ENCODE results near the gene ANKRD28. TPM values are rescaled to one million over a fixed set of nuclear protein-coding genes. Genes with fewer than 3 reads are reported as not detected.

Gene ANKRD28
- total RNA-seq, 3 donors from 2014 or later: 80.8 to 99.2 (median 89.8) TPM

GRCh38 chr3:15638891-15639262 lies 158.9 kb downstream of the ANKRD28 start:
- Histone ChIP-seq H3K4me1 (peaks cover 0 to 7% of the 10 kb centered on the region in 2 donors), H3K9me3 (no peaks in the 10 kb centered on the region), H3K27me3 (no peaks in the 10 kb centered on the region), H3K36me3 (no peaks in the 10 kb centered on the region), H3K27ac (no peak overlapping the region), H3K4me3 (no peak overlapping the region)
- no peak for DNase-seq (ENCODE audit: low spot score in 2 of 2)
- no peak for TF ChIP-seq POLR2AphosphoS5 (IDR thresholded peaks at IDR 0.05)
- no peak for TF ChIP-seq POLR2A (IDR thresholded peaks at IDR 0.05)
- TF ChIP-seq CTCF (IDR thresholded peaks at IDR 0.05): no peak
- intact Hi-C loops (cut with DNase I; ENCODE audit: low total_unique reads): no loop called here

GRCh38 chr3:15638193-15638890 lies 159.4 kb downstream of the ANKRD28 start:
- no peak for TF ChIP-seq POLR2AphosphoS5 (IDR thresholded peaks at IDR 0.05)
- TF ChIP-seq POLR2A (IDR thresholded peaks at IDR 0.05): no peak
- no peak for TF ChIP-seq CTCF (IDR thresholded peaks at IDR 0.05)
- no peak overlapping the region for H3K4me3 ChIP-seq
- H3K27ac ChIP-seq: no peak overlapping the region
- no peaks in the 10 kb centered on the region for H3K36me3 ChIP-seq
- H3K4me1 ChIP-seq: peaks cover 0 to 7% of the 10 kb centered on the region in 2 donors
- intact Hi-C loops (cut with DNase I; ENCODE audit: low total_unique reads): no loop called here
- H3K27me3 ChIP-seq: no peaks in the 10 kb centered on the region
- H3K9me3 ChIP-seq: no peaks in the 10 kb centered on the region
- DNase-seq (ENCODE audit: low spot score in 2 of 2): no peak

- no peak overlapping the region for H3K4me3 ChIP-seq
- no peak for DNase-seq (ENCODE audit: low spot score in 2 of 2)
- H3K27me3 ChIP-seq: no peaks in the 10 kb centered on the region
- no peak for TF ChIP-seq POLR2A (IDR thresholded peaks at IDR 0.05)
- TF ChIP-seq CTCF (IDR thresholded peaks at IDR 0.05): no peak
- TF ChIP-seq POLR2AphosphoS5 (IDR thresholded peaks at IDR 0.05): no peak
- intact Hi-C loops (cut with DNase I; ENCODE audit: low total_unique reads): no loop called here
- H3K9me3 ChIP-seq: no peaks in the 10 kb centered on the region
- peak overlapping the region in 1 of 2 donors; percentile 59 for H3K27ac ChIP-seq
- H3K36me3 ChIP-seq: no peaks in the 10 kb centered on the region
- peaks cover 0 to 7% of the 10 kb centered on the region in 2 donors for H3K4me1 ChIP-seq
Measured at GRCh38 chr3:15637131-15637951, 160.4 kb downstream of the ANKRD28 start.

- Histone ChIP-seq H3K9me3 (no peaks in the 10 kb centered on the region), H3K4me3 (no peak overlapping the region), H3K36me3 (no peaks in the 10 kb centered on the region), H3K27me3 (no peaks in the 10 kb centered on the region), H3K4me1 (peaks cover 0 to 7% of the 10 kb centered on the region in 2 donors), H3K27ac (peak overlapping the region; percentile 61 to 69)
- no peak for DNase-seq (ENCODE audit: low spot score in 2 of 2)
- no peak for TF ChIP-seq POLR2A (IDR thresholded peaks at IDR 0.05)
- peak in 1 of 3 donors; percentile 63 for TF ChIP-seq POLR2AphosphoS5 (IDR thresholded peaks at IDR 0.05)
- TF ChIP-seq CTCF (IDR thresholded peaks at IDR 0.05): peak in 1 of 3 donors; percentile 11
- intact Hi-C loops (cut with DNase I; ENCODE audit: low total_unique reads): no loop called here
Measured at GRCh38 chr3:15636028-15636709, 161.6 kb downstream of the ANKRD28 start.

Measured in breast epithelium (tissue), 4 donors.